T-helper 9 cell (primary cell): ENCODE results near the gene NIPSNAP3A.
A peak's percentile ranks its signal among the peaks of the same experiment; 100 is the strongest.
"Not testable (repeated sequence)": the region's sequence is repeated elsewhere in the genome, so short reads cannot be mapped to it uniquely, and the experiment has no call there.

ENCODE experiments used
- DNase-seq: peaks from one replicate; pipeline ENCODE4 v3.0.0-alpha.2; 2020
- total RNA-seq, 2 donors: gene quantifications; one replicate each; lab custom pipeline; 2026; lab: John Stamatoyannopoulos, UW

NIPSNAP3A gene
- total RNA-seq = 6.3 to 13.8 reads per million in 2 donors

- DNase-seq = peak; percentile 75
These were observed at the start of gene NIPSNAP3A for GRCh38 chr9:104747565-104748358. Gene NIPSNAP3A, plus strand, starts transcription at chr9:104747683. Its CDS starts 110 bp downstream, at chr9:104747793.

GRCh38 chr9:104700306-104700705 lies 47.2 kb upstream of the NIPSNAP3A start:
- DNase-seq = no peak

GRCh38 chr9:104708737-104709136 lies 38.7 kb upstream of the NIPSNAP3A start:
- not testable (repeated sequence) for DNase-seq

GRCh38 chr9:104711604-104712003 lies 35.9 kb upstream of the NIPSNAP3A start:
- DNase-seq = no peak

GRCh38 chr9:104725014-104725413 lies 22.5 kb upstream of the NIPSNAP3A start:
- DNase-seq = no peak

GRCh38 chr9:104738452-104738851 lies 9.0 kb upstream of the NIPSNAP3A start:
- DNase-seq = no peak

GRCh38 chr9:104740621-104741020 lies 6.9 kb upstream of the NIPSNAP3A start:
- DNase-seq = no peak

- no peak for DNase-seq
These were observed 4.0 kb upstream of the NIPSNAP3A start for GRCh38 chr9:104743376-104743985.

- DNase-seq = no peak
These were observed 1.6 kb upstream of the NIPSNAP3A start for GRCh38 chr9:104745852-104746251.

GRCh38 chr9:104746285-104746684 lies 1.2 kb upstream of the NIPSNAP3A start:
- DNase-seq = no peak

GRCh38 chr9:104746798-104747197 lies 685 bp upstream of the NIPSNAP3A start:
- no peak for DNase-seq

- DNase-seq = no peak
These were observed 278 bp upstream of the NIPSNAP3A start for GRCh38 chr9:104747245-104747564.

GRCh38 chr9:104748359-104749031 lies 1.0 kb downstream of the NIPSNAP3A start:
- DNase-seq = no peak

GRCh38 chr9:104750185-104750767 lies 2.8 kb downstream of the NIPSNAP3A start:
- no peak for DNase-seq

GRCh38 chr9:104758974-104759373 lies 11.5 kb downstream of the NIPSNAP3A start:
- no peak for DNase-seq

- no peak for DNase-seq
These were observed 17.7 kb downstream of the NIPSNAP3A start for GRCh38 chr9:104765138-104765537.

GRCh38 chr9:104766025-104766424 lies 18.5 kb downstream of the NIPSNAP3A start:
- DNase-seq = no peak

- no peak for DNase-seq
These were observed 20.0 kb downstream of the NIPSNAP3A start for GRCh38 chr9:104767507-104767906.

- not testable (repeated sequence) for DNase-seq
These were observed 21.5 kb downstream of the NIPSNAP3A start for GRCh38 chr9:104769029-104769428.

GRCh38 chr9:104769655-104770054 lies 22.2 kb downstream of the NIPSNAP3A start:
- DNase-seq = no peak

- DNase-seq = no peak
These were observed 25.4 kb downstream of the NIPSNAP3A start for GRCh38 chr9:104772714-104773510.

GRCh38 chr9:104774132-104774531 lies 26.6 kb downstream of the NIPSNAP3A start:
- DNase-seq = no peak
